ENCODE measurements around the gene RWDD4. TPM values are rescaled to one million over a fixed set of nuclear protein-coding genes. Genes with fewer than 3 reads are reported as not detected.

The RWDD4 gene
- total and polyA plus RNA-seq, 11 donors: 8.2 to 20.4 (median 15.8) TPM

GRCh38 chr4:183617075-183617474 is 41.9 kb downstream of the RWDD4 start:
- Histone ChIP-seq H3K4me1 (peaks cover 0 to 9% (median 0%) of the 10 kb centered on the region in 12 donors), H3K4me3 (no peak overlapping the region), H3K27me3 (peaks cover 0 to 3% (median 0%) of the 10 kb centered on the region in 9 donors), H3K36me3 (no peaks in the 10 kb centered on the region), H3K27ac (no peak overlapping the region), H3K9me3 (no peaks in the 10 kb centered on the region)
- TF ChIP-seq CTCF (IDR thresholded peaks at IDR 0.05): no peak
- TF ChIP-seq POLR2A (IDR thresholded peaks at IDR 0.05): no peak
- intact Hi-C loops (cut with DNase I): no loop called here
- WGBS, 4 donors: 93 to 99% (median 96%) methylated on average over 2 of the region's 2 CpGs
- DNase-seq: no peak
- ATAC-seq: no peak

DNA sequence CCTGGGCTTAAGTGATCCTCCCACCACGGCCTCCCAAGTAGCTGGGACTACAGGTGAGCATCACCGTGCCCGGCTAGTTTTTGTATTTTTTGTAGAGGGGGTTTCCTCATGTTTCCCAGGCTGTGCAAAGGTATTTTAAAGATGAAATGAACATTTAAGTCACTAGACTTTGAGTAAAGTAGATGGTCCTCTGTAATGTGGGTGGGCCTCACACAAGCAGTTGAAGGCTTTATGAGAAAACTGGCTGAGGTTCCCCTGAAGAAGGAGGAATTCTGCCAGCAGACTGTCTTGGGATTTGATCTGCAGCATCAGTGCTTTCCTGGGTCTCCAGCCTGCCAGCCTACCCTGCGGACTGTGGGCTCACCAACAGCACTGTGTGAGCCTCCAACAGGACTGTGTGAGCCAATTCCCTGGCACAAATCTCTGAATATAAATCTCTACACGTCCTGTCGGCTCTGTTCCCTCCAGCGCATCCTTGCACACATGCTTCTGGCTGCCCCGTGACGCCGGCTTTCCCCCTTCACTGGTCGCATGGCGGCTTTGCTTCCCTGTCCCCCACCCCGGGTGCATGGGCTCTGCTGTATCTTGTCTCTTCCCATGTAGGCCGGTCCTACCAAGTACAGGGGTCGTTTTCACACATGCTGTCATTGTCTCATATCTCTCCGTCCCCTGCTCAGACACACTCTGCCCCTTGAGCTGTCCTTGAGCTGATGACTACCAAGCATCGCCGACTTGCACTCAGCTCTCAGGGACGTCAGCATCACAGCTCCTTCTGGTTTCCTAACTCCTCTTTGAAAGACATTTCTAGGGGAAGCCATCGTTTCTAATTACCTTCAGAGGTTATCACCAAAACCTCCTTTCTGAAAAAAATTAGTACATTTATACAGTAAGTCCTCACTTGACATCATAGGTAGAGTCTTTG is 46.4 kb downstream of the RWDD4 start:
- H3K4me3 ChIP-seq: no peak overlapping the region
- H3K27me3 ChIP-seq: peaks cover 0 to 3% (median 0%) of the 10 kb centered on the region in 9 donors
- peaks cover 0 to 5% (median 0%) of the 10 kb centered on the region in 12 donors for H3K4me1 ChIP-seq
- no peak for TF ChIP-seq POLR2A (IDR thresholded peaks at IDR 0.05)
- no peak for TF ChIP-seq CTCF (IDR thresholded peaks at IDR 0.05)
- H3K36me3 ChIP-seq: no peaks in the 10 kb centered on the region
- H3K9me3 ChIP-seq: no peaks in the 10 kb centered on the region
- DNase-seq: no peak
- H3K27ac ChIP-seq: no peak overlapping the region
- 78 to 82% (median 80%) methylated on average over 20 of the region's 20 CpGs for WGBS, 4 donors
- no peak for ATAC-seq
- intact Hi-C loops (cut with DNase I): no loop called here

GRCh38 chr4:183611210-183611830 is 47.7 kb downstream of the RWDD4 start:
- peak in 1 of 4 donors; percentile 18 for ATAC-seq
- no peaks in the 10 kb centered on the region for H3K9me3 ChIP-seq
- TF ChIP-seq CTCF (IDR thresholded peaks at IDR 0.05) (no peak), POLR2A (IDR thresholded peaks at IDR 0.05) (no peak)
- intact Hi-C loops (cut with DNase I): no loop called here
- 89 to 90% (median 90%) methylated on average over 15 of the region's 15 CpGs for WGBS, 4 donors
- no peak overlapping the region for H3K4me3 ChIP-seq
- H3K36me3 ChIP-seq: no peaks in the 10 kb centered on the region
- peaks cover 0 to 5% (median 0%) of the 10 kb centered on the region in 12 donors for H3K4me1 ChIP-seq
- no peak overlapping the region for H3K27ac ChIP-seq
- no peak for DNase-seq
- H3K27me3 ChIP-seq: peaks cover 0 to 3% (median 0%) of the 10 kb centered on the region in 9 donors

GRCh38 chr4:183610613-183611012 is 48.4 kb downstream of the RWDD4 start:
- ATAC-seq: peak in 1 of 4 donors; percentile 49
- Histone ChIP-seq H3K27ac (no peak overlapping the region), H3K36me3 (no peaks in the 10 kb centered on the region), H3K9me3 (no peaks in the 10 kb centered on the region), H3K4me1 (peaks cover 0 to 5% (median 0%) of the 10 kb centered on the region in 12 donors), H3K27me3 (peaks cover 0 to 3% (median 0%) of the 10 kb centered on the region in 9 donors), H3K4me3 (no peak overlapping the region)
- no peak for TF ChIP-seq POLR2A (IDR thresholded peaks at IDR 0.05)
- no peak for TF ChIP-seq CTCF (IDR thresholded peaks at IDR 0.05)
- WGBS, 4 donors: 52 to 62% (median 59%) methylated on average over 7 of the region's 7 CpGs
- no peak for DNase-seq
- intact Hi-C loops (cut with DNase I): no loop called here
